ENCODE data around the gene HSFX1. TPM values are rescaled to one million over a fixed set of nuclear protein-coding genes. Genes with fewer than 3 reads are reported as not detected.
"Not testable (repeated sequence)": the region's sequence is repeated elsewhere in the genome, so short reads cannot be mapped to it uniquely, and the experiment has no call there.

HSFX1 gene
- total and polyA plus RNA-seq, 2 donors (not counting 1 experiment from before 2014, with no cell fraction given): 0.27 to 0.66 TPM

GRCh38 chrX:149762696-149763614, 10.9 kb upstream of the HSFX1 start:
- no peak overlapping the region for H2AFZ ChIP-seq (ENCODE audit: low read length)
- no peaks in the 10 kb centered on the region for H3K27me3 ChIP-seq (ENCODE audit: control insufficient read depth, insufficient read depth, low read length)
- H3K79me2 ChIP-seq (ENCODE audit: control insufficient read depth, insufficient read depth, low read length): no peaks in the 10 kb centered on the region
- TF ChIP-seq CTCF (conservative IDR thresholded peaks at IDR 0.05 in 1 of 2, IDR thresholded peaks at IDR 0.05 in 1 of 2; ENCODE audit: low read depth in 1 of 2, low read length in 2 of 2) (no peak), EZH2 (IDR thresholded peaks at IDR 0.05; ENCODE audit: low read length, missing control alignments) (no peak)
- no peaks in the 10 kb centered on the region for H3K36me3 ChIP-seq (ENCODE audit: control insufficient read depth, insufficient read depth, low read length)
- H3K4me1 ChIP-seq (ENCODE audit: control insufficient read depth, extremely low read depth, insufficient read depth, low read length): no peaks in the 10 kb centered on the region
- no peaks in the 10 kb centered on the region for H4K20me1 ChIP-seq (ENCODE audit: control insufficient read depth, extremely low read depth, insufficient read depth, low read length)
- no peak overlapping the region for H3K9ac ChIP-seq (ENCODE audit: insufficient read depth, low read length)
- H3K9me3 ChIP-seq (ENCODE audit: control insufficient read depth, insufficient read depth, low read depth, low read length): no peaks in the 10 kb centered on the region
- H3K27ac ChIP-seq (ENCODE audit: insufficient read depth, low read length): no peak overlapping the region
- no peak overlapping the region for H3K4me3 ChIP-seq (replicated peaks in 1 of 4; ENCODE audit: control extremely low read depth in 1 of 4, insufficient read depth in 1 of 4, low read depth in 3 of 4, low read length in 4 of 4)
- DNase-seq (ENCODE audit: low read depth in 2 of 2): no peak
- H3K4me2 ChIP-seq (ENCODE audit: extremely low read depth, insufficient read depth, low read length): no peak overlapping the region

GRCh38 chrX:149770344-149770743, 3.5 kb upstream of the HSFX1 start:
- H3K9ac ChIP-seq (ENCODE audit: insufficient read depth, low read length); H3K4me2 ChIP-seq (ENCODE audit: extremely low read depth, insufficient read depth, low read length); H3K4me3 ChIP-seq (replicated peaks in 1 of 4; ENCODE audit: control extremely low read depth in 1 of 4, insufficient read depth in 1 of 4, low read depth in 3 of 4, low read length in 4 of 4); H3K9me3 ChIP-seq (ENCODE audit: control insufficient read depth, insufficient read depth, low read depth, low read length); H3K36me3 ChIP-seq (ENCODE audit: control insufficient read depth, insufficient read depth, low read length); H3K27me3 ChIP-seq (ENCODE audit: control insufficient read depth, insufficient read depth, low read length); DNase-seq (ENCODE audit: low read depth in 2 of 2); H3K4me1 ChIP-seq (ENCODE audit: control insufficient read depth, extremely low read depth, insufficient read depth, low read length); H4K20me1 ChIP-seq (ENCODE audit: control insufficient read depth, extremely low read depth, insufficient read depth, low read length); H3K27ac ChIP-seq (ENCODE audit: insufficient read depth, low read length); H2AFZ ChIP-seq (ENCODE audit: low read length); H3K79me2 ChIP-seq (ENCODE audit: control insufficient read depth, insufficient read depth, low read length): not testable (repeated sequence)

- H3K79me2 ChIP-seq (ENCODE audit: control insufficient read depth, insufficient read depth, low read length); DNase-seq (ENCODE audit: low read depth in 2 of 2); H3K4me1 ChIP-seq (ENCODE audit: control insufficient read depth, extremely low read depth, insufficient read depth, low read length); H3K27me3 ChIP-seq (ENCODE audit: control insufficient read depth, insufficient read depth, low read length); H3K4me2 ChIP-seq (ENCODE audit: extremely low read depth, insufficient read depth, low read length); H2AFZ ChIP-seq (ENCODE audit: low read length); H3K4me3 ChIP-seq (replicated peaks in 1 of 4; ENCODE audit: control extremely low read depth in 1 of 4, insufficient read depth in 1 of 4, low read depth in 3 of 4, low read length in 4 of 4); H3K9ac ChIP-seq (ENCODE audit: insufficient read depth, low read length); H3K36me3 ChIP-seq (ENCODE audit: control insufficient read depth, insufficient read depth, low read length); H4K20me1 ChIP-seq (ENCODE audit: control insufficient read depth, extremely low read depth, insufficient read depth, low read length); H3K9me3 ChIP-seq (ENCODE audit: control insufficient read depth, insufficient read depth, low read depth, low read length); H3K27ac ChIP-seq (ENCODE audit: insufficient read depth, low read length): not testable (repeated sequence)
Measured at GRCh38 chrX:149773026-149773425, 842 bp upstream of the HSFX1 start.

GRCh38 chrX:149777999-149778398, 4.1 kb downstream of the HSFX1 start:
- not testable (repeated sequence) for H3K27ac ChIP-seq (ENCODE audit: insufficient read depth, low read length); H3K4me2 ChIP-seq (ENCODE audit: extremely low read depth, insufficient read depth, low read length); H3K9me3 ChIP-seq (ENCODE audit: control insufficient read depth, insufficient read depth, low read depth, low read length); H3K9ac ChIP-seq (ENCODE audit: insufficient read depth, low read length); H3K4me1 ChIP-seq (ENCODE audit: control insufficient read depth, extremely low read depth, insufficient read depth, low read length); DNase-seq (ENCODE audit: low read depth in 2 of 2); H3K27me3 ChIP-seq (ENCODE audit: control insufficient read depth, insufficient read depth, low read length); H3K36me3 ChIP-seq (ENCODE audit: control insufficient read depth, insufficient read depth, low read length); H3K4me3 ChIP-seq (replicated peaks in 1 of 4; ENCODE audit: control extremely low read depth in 1 of 4, insufficient read depth in 1 of 4, low read depth in 3 of 4, low read length in 4 of 4); H3K79me2 ChIP-seq (ENCODE audit: control insufficient read depth, insufficient read depth, low read length); H4K20me1 ChIP-seq (ENCODE audit: control insufficient read depth, extremely low read depth, insufficient read depth, low read length); H2AFZ ChIP-seq (ENCODE audit: low read length)

- not testable (repeated sequence) for H2AFZ ChIP-seq (ENCODE audit: low read length); H3K79me2 ChIP-seq (ENCODE audit: control insufficient read depth, insufficient read depth, low read length); H3K4me1 ChIP-seq (ENCODE audit: control insufficient read depth, extremely low read depth, insufficient read depth, low read length); H3K27me3 ChIP-seq (ENCODE audit: control insufficient read depth, insufficient read depth, low read length); H3K27ac ChIP-seq (ENCODE audit: insufficient read depth, low read length); H3K36me3 ChIP-seq (ENCODE audit: control insufficient read depth, insufficient read depth, low read length); H3K9ac ChIP-seq (ENCODE audit: insufficient read depth, low read length); H3K4me2 ChIP-seq (ENCODE audit: extremely low read depth, insufficient read depth, low read length); H3K4me3 ChIP-seq (replicated peaks in 1 of 4; ENCODE audit: control extremely low read depth in 1 of 4, insufficient read depth in 1 of 4, low read depth in 3 of 4, low read length in 4 of 4); H3K9me3 ChIP-seq (ENCODE audit: control insufficient read depth, insufficient read depth, low read depth, low read length); DNase-seq (ENCODE audit: low read depth in 2 of 2); H4K20me1 ChIP-seq (ENCODE audit: control insufficient read depth, extremely low read depth, insufficient read depth, low read length)
Measured at GRCh38 chrX:149781727-149782126, 7.9 kb downstream of the HSFX1 start, which contains the start of gene MAGEA9. MAGEA9 (plus strand) TSS chrX:149781930; CDS start chrX:149786211, 4,281 bp downstream.

- H3K4me3 ChIP-seq (replicated peaks in 1 of 4; ENCODE audit: control extremely low read depth in 1 of 4, insufficient read depth in 1 of 4, low read depth in 3 of 4, low read length in 4 of 4); H3K9me3 ChIP-seq (ENCODE audit: control insufficient read depth, insufficient read depth, low read depth, low read length): not testable (repeated sequence)
Measured at GRCh38 chrX:149795531-149795930, 21.7 kb downstream of the HSFX1 start.

More at GRCh38 chrX:149795531-149795930, 21.7 kb downstream of the HSFX1 start:
- not testable (repeated sequence) for H3K27ac ChIP-seq (ENCODE audit: insufficient read depth, low read length); H3K36me3 ChIP-seq (ENCODE audit: control insufficient read depth, insufficient read depth, low read length); H3K4me1 ChIP-seq (ENCODE audit: control insufficient read depth, extremely low read depth, insufficient read depth, low read length); H3K27me3 ChIP-seq (ENCODE audit: control insufficient read depth, insufficient read depth, low read length); H3K9ac ChIP-seq (ENCODE audit: insufficient read depth, low read length); H3K4me2 ChIP-seq (ENCODE audit: extremely low read depth, insufficient read depth, low read length); H3K79me2 ChIP-seq (ENCODE audit: control insufficient read depth, insufficient read depth, low read length); H2AFZ ChIP-seq (ENCODE audit: low read length); H4K20me1 ChIP-seq (ENCODE audit: control insufficient read depth, extremely low read depth, insufficient read depth, low read length); DNase-seq (ENCODE audit: low read depth in 2 of 2)
